Esophagus muscularis mucosa (tissue), 3 donors: ENCODE data around the gene ZNF827.

Source experiments
- CTCF ChIP-seq, 3 experiments: fragments of 200-600 bp in 2 of 3; fragments of 450-650 bp in 1 of 3; sonication (generic) in 2 of 3; IDR thresholded peaks; one replicate each; pipeline ENCODE4 v1.5.1; 2017 to 2019; ENCODE audit warnings: antibody characterized with exemption in 3 of 3, mild to moderate bottlenecking in 2 of 3, moderate library complexity in 1 of 3
- POLR2A ChIP-seq: fragments of 450-650 bp; IDR thresholded peaks from one replicate; pipeline ENCODE4 v1.6.1; 2017; ENCODE audit warnings: antibody characterized with exemption, moderate library complexity, mild to moderate bottlenecking, low read depth
- POLR2AphosphoS5 ChIP-seq, 2 donors: sonication (generic); formaldehyde crosslinking; IDR thresholded peaks; one replicate each; pipeline ENCODE4 v1.6.1; 2017; ENCODE audit warnings: antibody characterized with exemption in 2 of 2

- TF ChIP-seq POLR2AphosphoS5 (IDR thresholded peaks at IDR 0.05) (no peak), POLR2A (no peak), CTCF (IDR thresholded peaks at IDR 0.05) (no peak)
Measured at GRCh38 chr4:145830699-145831098, 107.9 kb downstream of the ZNF827 start.
